Spleen (tissue), 7 donors: ENCODE data around the gene DNAH12.

Source experiments
- CTCF ChIP-seq, 11 experiments: fragments of 200-600 bp in 7 of 11; fragments of 450-650 bp in 4 of 11; sonication (generic) in 4 of 11; IDR thresholded peaks in 8 of 11; conservative IDR thresholded peaks in 3 of 11; 1 replicate in 7 of 11; 2 replicates in 4 of 11; pipeline versions ENCODE4 v1.4.0 to v1.8.0; 2016 to 2021; ENCODE audit warnings: antibody characterized with exemption in 11 of 11, inconsistent platforms in 4 of 11, mild to moderate bottlenecking in 1 of 11
- POLR2A ChIP-seq, 3 donors: fragments of 450-650 bp; IDR thresholded peaks; one replicate each; pipeline ENCODE4 v1.5.1; 2017; ENCODE audit warnings: antibody characterized with exemption in 3 of 3, mild to moderate bottlenecking in 1 of 3
- donor health status: DM: no; HTN: no; CAD: no; lungs with moderate emphysema.
- donor health status: DM: no; HTN: no; CAD: no.
- donor health status: DM: no; HTN: no; CAD: no.

GRCh38 chr3:57279685-57280084, 264.5 kb downstream of the DNAH12 start:
- TF ChIP-seq POLR2A (IDR thresholded peaks at IDR 0.05) (no peak), CTCF (IDR thresholded peaks at IDR 0.05 in 8 of 11, conservative IDR thresholded peaks at IDR 0.05 in 3 of 11) (no peak)
